HepG2 (cell line): ENCODE measurements around the gene XPO1. TPM values are rescaled to one million over a fixed set of nuclear protein-coding genes. Genes with fewer than 3 reads are reported as not detected.
A peak's percentile ranks its signal among the peaks of the same experiment; 100 is the strongest.

Experiments used
- ATAD3A ChIP-seq: sonication (generic); formaldehyde crosslinking; IDR thresholded peaks from 2 replicates; pipeline ENCODE4 v1.4.0; 2020; ENCODE audit warnings: missing genetic modification reagents
- ERF ChIP-seq: IDR thresholded peaks from 2 replicates; pipeline ENCODE4 v1.6.1; 2018; ENCODE audit warnings: missing biosample characterization, missing genetic modification reagents
- FOXK2 ChIP-seq: fragments of 450-650 bp; IDR thresholded peaks from 2 replicates; pipeline ENCODE4 v1.6.1; 2016
- GATAD1 ChIP-seq: IDR thresholded peaks from 2 replicates; pipeline ENCODE4 v1.6.1; 2016; ENCODE audit warnings: missing genetic modification reagents, missing compliant biosample characterization
- GPN1 ChIP-seq: sonication (generic); formaldehyde crosslinking; IDR thresholded peaks from 2 replicates; pipeline ENCODE4 v1.5.1; 2020; ENCODE audit warnings: missing genetic modification reagents, borderline replicate concordance
- MTA3 ChIP-seq: sonication (generic); formaldehyde crosslinking; IDR thresholded peaks from 2 replicates; pipeline ENCODE4 v1.4.0; 2020; ENCODE audit warnings: missing genetic modification reagents
- NFKBIZ ChIP-seq: IDR thresholded peaks from 2 replicates; pipeline ENCODE4 v1.6.1; 2018; ENCODE audit warnings: missing genetic modification reagents, missing compliant biosample characterization
- PTBP1 ChIP-seq: fragments of 200-400 bp; formaldehyde crosslinking; IDR thresholded peaks from 2 replicates; pipeline ENCODE4 v1.6.1; 2018; ENCODE audit warnings: low read length, low read depth; ENCODE audit not compliant: poor library complexity, severe bottlenecking
- RBAK ChIP-seq: sonication (generic); formaldehyde crosslinking; IDR thresholded peaks from 2 replicates; pipeline ENCODE4 v1.5.1; 2020; ENCODE audit warnings: mild to moderate bottlenecking, missing genetic modification reagents
- STAG1 ChIP-seq: sonication (generic); formaldehyde crosslinking; IDR thresholded peaks from 2 replicates; pipeline ENCODE4 v1.4.0; 2020; ENCODE audit warnings: missing genetic modification reagents
- TBL1XR1 ChIP-seq: fragments of 150-350 bp; IDR thresholded peaks from 2 replicates; pipeline ENCODE4 v1.6.1; 2014; ENCODE audit warnings: borderline replicate concordance, low read length; ENCODE audit not compliant: partially characterized antibody
- TCF7L2 ChIP-seq: IDR thresholded peaks from 2 replicates; pipeline ENCODE4 v1.6.1; 2011; ENCODE audit warnings: mild to moderate bottlenecking, low read depth, low read length, moderate library complexity
- TSC22D2 ChIP-seq: sonication (generic); formaldehyde crosslinking; IDR thresholded peaks from 2 replicates; pipeline ENCODE4 v1.5.1; 2020; ENCODE audit warnings: missing genetic modification reagents, mild to moderate bottlenecking, borderline replicate concordance
- ZBTB7B ChIP-seq: sonication (generic); formaldehyde crosslinking; IDR thresholded peaks from 2 replicates; pipeline ENCODE4 v1.4.0; 2020; ENCODE audit warnings: missing genetic modification reagents
- ZFP36L2 ChIP-seq: sonication (generic); formaldehyde crosslinking; IDR thresholded peaks from 2 replicates; pipeline ENCODE4 v1.4.0; 2020; ENCODE audit warnings: missing genetic modification reagents
- ZNF225 ChIP-seq: sonication (generic); formaldehyde crosslinking; IDR thresholded peaks from 2 replicates; pipeline ENCODE4 v1.4.0; 2020; ENCODE audit warnings: mild to moderate bottlenecking, missing genetic modification reagents
- ZNF326 ChIP-seq: sonication (generic); formaldehyde crosslinking; IDR thresholded peaks from 2 replicates; pipeline ENCODE4 v1.4.0; 2020; ENCODE audit warnings: missing genetic modification reagents, borderline replicate concordance
- ZNF552 ChIP-seq: sonication (generic); formaldehyde crosslinking; IDR thresholded peaks from 2 replicates; pipeline ENCODE4 v1.9.0; 2022; ENCODE audit warnings: missing genetic modification reagents, mild to moderate bottlenecking, borderline replicate concordance
- polyA plus RNA-seq, 8 experiments: library from polyadenylated mRNA; depleted of rRNA in 3 of 8; stranded (reverse) in 7 of 8; unstranded in 1 of 8; fragments of >200 nt; fragmentation: Illumina TruSeq in 4 of 8; extraction: Trizol in 4 of 8; gene quantifications; 2 replicates each; pipeline versions ENCODE4 v1.2.1 to v1.2.3, GENCODE V29; 2011 to 2016; ENCODE audit warnings: low read depth in 4 of 8, missing spikeins in 1 of 8, mixed read lengths in 1 of 8; ENCODE audit not compliant: insufficient read depth in 1 of 8
- total RNA-seq, 5 experiments: library from RNA; depleted of rRNA; stranded (reverse); fragments of >200 nt; fragmentation: Illumina TruSeq; extraction: Trizol; gene quantifications; 2 replicates each; pipeline ENCODE4 v1.2.3, GENCODE V29; 2016; ENCODE audit warnings: low read depth in 1 of 5
- TF ChIP-seq, protein P1 (sequence below): sonication (generic); formaldehyde crosslinking; IDR thresholded peaks from 2 replicates; pipeline ENCODE4 v1.5.0; 2020; ENCODE audit warnings: missing genetic modification reagents
- TF ChIP-seq, protein P2 (sequence below): sonication (generic); formaldehyde crosslinking; IDR thresholded peaks from 2 replicates; pipeline ENCODE4 v1.8.0; 2022; ENCODE audit warnings: mild to moderate bottlenecking, missing genetic modification reagents, borderline replicate concordance
- TF ChIP-seq, protein P3 (sequence below): sonication (generic); formaldehyde crosslinking; IDR thresholded peaks from 2 replicates; pipeline ENCODE4 v1.5.1; 2020; ENCODE audit warnings: mild to moderate bottlenecking, missing genetic modification reagents, moderate library complexity
- TF ChIP-seq, protein P4 (sequence below): IDR thresholded peaks from 2 replicates; pipeline ENCODE4 v1.6.1; 2016

The XPO1 gene
- total and polyA plus RNA-seq, 2 of the 13 experiments (the other 11 are each of a cell fraction or from before 2014, with no cell fraction given), result 67.4 to 212 TPM

DNA sequence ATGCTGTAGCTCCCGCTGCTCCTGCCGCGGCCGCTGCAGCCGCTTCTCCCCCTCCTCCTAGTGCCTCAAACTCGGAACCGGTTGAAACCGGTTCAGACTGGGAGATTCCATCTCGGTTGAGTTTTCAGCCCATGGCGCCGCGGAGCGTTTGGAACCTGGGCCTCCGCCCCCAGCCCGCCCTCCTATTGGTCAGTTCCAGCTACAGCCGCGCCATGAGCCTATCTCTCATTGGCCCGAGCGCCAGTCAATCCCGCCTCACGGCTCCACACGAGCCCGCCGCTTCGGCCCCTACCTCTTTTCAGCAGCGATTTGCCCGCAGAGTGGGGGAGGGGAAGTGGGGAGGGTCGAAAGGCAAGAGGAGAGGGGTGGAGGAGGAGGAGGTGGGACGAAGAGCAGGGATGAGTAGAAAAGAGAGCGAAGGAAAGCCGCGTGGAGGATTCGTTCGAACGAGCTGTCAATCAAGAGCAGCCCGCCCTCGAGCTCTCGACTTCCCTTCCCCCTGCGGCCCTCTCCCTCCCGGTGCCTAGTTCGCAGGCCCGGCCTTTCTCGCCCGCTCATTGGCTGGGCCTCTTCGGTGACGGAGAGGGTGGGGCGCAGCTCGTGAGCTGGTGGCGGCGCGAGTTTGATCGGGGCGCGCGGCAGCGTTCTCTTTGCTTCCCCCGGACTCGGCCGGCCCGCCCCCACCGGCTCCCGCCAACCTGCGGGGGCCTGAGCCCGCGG lies at the start of gene XPO1 (continued):
- TF ChIP-seq FOXK2 (no peak; the same call in 1 of the 2 replicates), ZNF552 (peak; percentile 71; the same call in 1 of the 2 replicates), TCF7L2 (no peak), PTBP1 (peak; percentile 15), GATAD1 (peak; percentile 81), ZNF225 (CRISPR knock-in tag) (no peak), MTA3 (no peak), STAG1 (0 out of 2 replicates have a peak, but pooled peaks have one; percentile 5), ZBTB7B (0 out of 2 replicates have a peak, but pooled peaks have one; percentile 49), RBAK (CRISPR knock-in tag) (no peak), ZNF326 (CRISPR knock-in tag) (no peak), ZFP36L2 (no peak), TSC22D2 (CRISPR knock-in tag) (peak; percentile 31), NFKBIZ (CRISPR knock-in tag) (0 out of 2 replicates have a peak, but pooled peaks have one; percentile 11), ERF (CRISPR knock-in tag) (peak; percentile 75; the same call in 1 of the 2 replicates), GPN1 (no peak), ATAD3A (CRISPR knock-in tag) (no peak), TBL1XR1 (no peak)
- TF ChIP-seq, protein P1, sequence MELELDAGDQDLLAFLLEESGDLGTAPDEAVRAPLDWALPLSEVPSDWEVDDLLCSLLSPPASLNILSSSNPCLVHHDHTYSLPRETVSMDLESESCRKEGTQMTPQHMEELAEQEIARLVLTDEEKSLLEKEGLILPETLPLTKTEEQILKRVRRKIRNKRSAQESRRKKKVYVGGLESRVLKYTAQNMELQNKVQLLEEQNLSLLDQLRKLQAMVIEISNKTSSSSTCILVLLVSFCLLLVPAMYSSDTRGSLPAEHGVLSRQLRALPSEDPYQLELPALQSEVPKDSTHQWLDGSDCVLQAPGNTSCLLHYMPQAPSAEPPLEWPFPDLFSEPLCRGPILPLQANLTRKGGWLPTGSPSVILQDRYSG, result 0 out of 2 replicates have a peak, but pooled peaks have one; percentile 73
- TF ChIP-seq, protein P2, sequence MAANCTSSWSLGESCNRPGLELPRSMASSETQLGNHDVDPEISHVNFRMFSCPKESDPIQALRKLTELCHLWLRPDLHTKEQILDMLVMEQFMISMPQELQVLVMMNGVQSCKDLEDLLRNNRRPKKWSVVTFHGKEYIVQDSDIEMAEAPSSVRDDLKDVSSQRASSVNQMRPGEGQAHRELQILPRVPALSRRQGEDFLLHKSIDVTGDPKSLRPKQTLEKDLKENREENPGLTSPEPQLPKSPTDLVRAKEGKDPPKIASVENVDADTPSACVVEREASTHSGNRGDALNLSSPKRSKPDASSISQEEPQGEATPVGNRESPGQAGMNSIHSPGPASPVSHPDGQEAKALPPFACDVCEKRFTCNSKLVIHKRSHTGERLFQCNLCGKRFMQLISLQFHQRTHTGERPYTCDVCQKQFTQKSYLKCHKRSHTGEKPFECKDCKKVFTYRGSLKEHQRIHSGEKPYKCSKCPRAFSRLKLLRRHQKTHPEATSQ, result 0 out of 2 replicates have a peak, but pooled peaks have one; percentile 52
- TF ChIP-seq, protein P3, sequence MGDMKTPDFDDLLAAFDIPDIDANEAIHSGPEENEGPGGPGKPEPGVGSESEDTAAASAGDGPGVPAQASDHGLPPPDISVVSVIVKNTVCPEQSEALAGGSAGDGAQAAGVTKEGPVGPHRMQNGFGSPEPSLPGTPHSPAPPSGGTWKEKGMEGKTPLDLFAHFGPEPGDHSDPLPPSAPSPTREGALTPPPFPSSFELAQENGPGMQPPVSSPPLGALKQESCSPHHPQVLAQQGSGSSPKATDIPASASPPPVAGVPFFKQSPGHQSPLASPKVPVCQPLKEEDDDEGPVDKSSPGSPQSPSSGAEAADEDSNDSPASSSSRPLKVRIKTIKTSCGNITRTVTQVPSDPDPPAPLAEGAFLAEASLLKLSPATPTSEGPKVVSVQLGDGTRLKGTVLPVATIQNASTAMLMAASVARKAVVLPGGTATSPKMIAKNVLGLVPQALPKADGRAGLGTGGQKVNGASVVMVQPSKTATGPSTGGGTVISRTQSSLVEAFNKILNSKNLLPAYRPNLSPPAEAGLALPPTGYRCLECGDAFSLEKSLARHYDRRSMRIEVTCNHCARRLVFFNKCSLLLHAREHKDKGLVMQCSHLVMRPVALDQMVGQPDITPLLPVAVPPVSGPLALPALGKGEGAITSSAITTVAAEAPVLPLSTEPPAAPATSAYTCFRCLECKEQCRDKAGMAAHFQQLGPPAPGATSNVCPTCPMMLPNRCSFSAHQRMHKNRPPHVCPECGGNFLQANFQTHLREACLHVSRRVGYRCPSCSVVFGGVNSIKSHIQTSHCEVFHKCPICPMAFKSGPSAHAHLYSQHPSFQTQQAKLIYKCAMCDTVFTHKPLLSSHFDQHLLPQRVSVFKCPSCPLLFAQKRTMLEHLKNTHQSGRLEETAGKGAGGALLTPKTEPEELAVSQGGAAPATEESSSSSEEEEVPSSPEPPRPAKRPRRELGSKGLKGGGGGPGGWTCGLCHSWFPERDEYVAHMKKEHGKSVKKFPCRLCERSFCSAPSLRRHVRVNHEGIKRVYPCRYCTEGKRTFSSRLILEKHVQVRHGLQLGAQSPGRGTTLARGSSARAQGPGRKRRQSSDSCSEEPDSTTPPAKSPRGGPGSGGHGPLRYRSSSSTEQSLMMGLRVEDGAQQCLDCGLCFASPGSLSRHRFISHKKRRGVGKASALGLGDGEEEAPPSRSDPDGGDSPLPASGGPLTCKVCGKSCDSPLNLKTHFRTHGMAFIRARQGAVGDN (CRISPR knock-in tag), result peak; percentile 94
- TF ChIP-seq, protein P4, sequence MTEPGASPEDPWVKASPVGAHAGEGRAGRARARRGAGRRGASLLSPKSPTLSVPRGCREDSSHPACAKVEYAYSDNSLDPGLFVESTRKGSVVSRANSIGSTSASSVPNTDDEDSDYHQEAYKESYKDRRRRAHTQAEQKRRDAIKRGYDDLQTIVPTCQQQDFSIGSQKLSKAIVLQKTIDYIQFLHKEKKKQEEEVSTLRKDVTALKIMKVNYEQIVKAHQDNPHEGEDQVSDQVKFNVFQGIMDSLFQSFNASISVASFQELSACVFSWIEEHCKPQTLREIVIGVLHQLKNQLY (CRISPR knock-in tag), result no peak
